Mammary epithelial cell (primary cell): ENCODE data around the gene MEGF6.

Experiments
- CTCF ChIP-seq, 2 donors: IDR thresholded peaks in 1 of 2; conservative IDR thresholded peaks in 1 of 2; 2 replicates each; pipeline ENCODE4 v1.5.1; 2011 to 2012; ENCODE audit warnings: inconsistent platforms in 2 of 2, low read length in 2 of 2, mild to moderate bottlenecking in 2 of 2, control low read depth in 1 of 2, low read depth in 1 of 2; ENCODE audit not compliant: insufficient read depth in 1 of 2; ENCODE audit errors: extremely low read depth in 1 of 2
- EZH2 ChIP-seq: IDR thresholded peaks from 2 replicates; pipeline ENCODE4 v1.6.1; 2012; ENCODE audit warnings: low read length, inconsistent platforms, borderline replicate concordance

- TF ChIP-seq CTCF (conservative IDR thresholded peaks at IDR 0.05 in 1 of 2, IDR thresholded peaks at IDR 0.05 in 1 of 2; ENCODE audit: extremely low read depth in 1 of 2, insufficient read depth in 1 of 2, low read depth in 1 of 2, low read length in 2 of 2) (no peak), EZH2 (no peak)
These were observed 46.9 kb upstream of the MEGF6 start for GRCh38 chr1:3658231-3658615.
